ENCODE data around the gene OR51S1.
"Not testable (repeated sequence)": the region's sequence is repeated elsewhere in the genome, so short reads cannot be mapped to it uniquely, and the experiment has no call there.

OR51S1 gene

DNA sequence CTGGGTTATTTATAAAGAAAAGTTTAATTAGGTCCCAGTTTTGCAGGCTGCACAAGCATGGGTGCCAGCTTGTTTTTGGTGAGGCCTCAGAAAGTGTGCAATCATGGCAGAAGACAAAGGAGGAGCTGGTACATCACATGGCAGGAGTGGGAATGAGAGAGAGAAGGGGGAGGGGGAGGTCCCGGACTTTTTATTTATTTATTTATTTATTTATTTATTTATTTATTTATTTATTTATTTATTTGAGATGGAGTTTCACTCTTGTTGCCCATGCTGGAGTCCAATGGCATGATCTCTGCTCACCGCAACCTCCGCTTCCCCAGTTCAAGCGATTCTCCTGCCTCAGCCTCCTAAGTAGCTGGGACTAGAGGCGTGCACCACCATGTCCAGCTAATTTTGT is 47.7 kb downstream of the OR51S1 start:
- not testable (repeated sequence) for DNase-seq

- no peak for DNase-seq
These were observed 50.4 kb downstream of the OR51S1 start for GRCh38 chr11:4798427-4799183.
